HepG2 (cell line): ENCODE data around the gene PSMB9. TPM values are rescaled to one million over a fixed set of nuclear protein-coding genes. Genes with fewer than 3 reads are reported as not detected.

Experiments
- HCFC1 ChIP-seq: fragments of 150-350 bp; IDR thresholded peaks from 2 replicates; pipeline ENCODE4 v1.6.1; 2014; ENCODE audit warnings: low read depth, low read length
- HNF4A ChIP-seq: sonication (generic); formaldehyde crosslinking; IDR thresholded peaks from 2 replicates; pipeline ENCODE4 v1.4.0; 2020; ENCODE audit warnings: missing genetic modification reagents
- IRX3 ChIP-seq: sonication (generic); formaldehyde crosslinking; IDR thresholded peaks from 2 replicates; pipeline ENCODE4 v1.8.1; 2023; ENCODE audit warnings: mild to moderate bottlenecking, low read depth, missing genetic modification reagents, borderline replicate concordance
- KDM6A ChIP-seq: IDR thresholded peaks from 2 replicates; pipeline ENCODE4 v1.6.1; 2016; ENCODE audit warnings: low read depth
- MEIS1 ChIP-seq: sonication (generic); formaldehyde crosslinking; IDR thresholded peaks from 2 replicates; pipeline ENCODE4 v1.9.0; 2021; ENCODE audit warnings: mild to moderate bottlenecking, missing genetic modification reagents, moderate library complexity, borderline replicate concordance
- MXD4 ChIP-seq: IDR thresholded peaks from 2 replicates; pipeline ENCODE4 v1.6.1; 2016; ENCODE audit warnings: mild to moderate bottlenecking, missing biosample characterization, missing genetic modification reagents
- NFRKB ChIP-seq: fragments of 450-650 bp; IDR thresholded peaks from 2 replicates; pipeline ENCODE4 v1.6.1; 2017
- PAWR ChIP-seq: sonication (generic); formaldehyde crosslinking; IDR thresholded peaks from 2 replicates; pipeline ENCODE4 v1.4.0; 2020; ENCODE audit warnings: missing genetic modification reagents, mild to moderate bottlenecking, borderline replicate concordance
- POLR2AphosphoS5 ChIP-seq: IDR thresholded peaks from 2 replicates; pipeline ENCODE4 v1.6.1; 2012; ENCODE audit warnings: low read depth, low read length
- RFXANK ChIP-seq: IDR thresholded peaks from 2 replicates; pipeline ENCODE4 v1.6.1; 2016
- SAFB2 ChIP-seq: sonication (generic); formaldehyde crosslinking; IDR thresholded peaks from 2 replicates; pipeline ENCODE4 v1.5.1; 2020; ENCODE audit warnings: missing genetic modification reagents, low read depth, mild to moderate bottlenecking, borderline replicate concordance
- SCMH1 ChIP-seq: sonication (generic); formaldehyde crosslinking; IDR thresholded peaks from 2 replicates; pipeline ENCODE4 v1.9.0; 2021; ENCODE audit warnings: missing genetic modification reagents, mild to moderate bottlenecking, borderline replicate concordance
- TEF ChIP-seq: sonication (generic); formaldehyde crosslinking; IDR thresholded peaks from 2 replicates; pipeline ENCODE4 v1.5.0; 2020; ENCODE audit warnings: missing genetic modification reagents
- TFE3 ChIP-seq: IDR thresholded peaks from 2 replicates; pipeline ENCODE4 v1.6.1; 2016
- WIZ ChIP-seq: sonication (generic); formaldehyde crosslinking; IDR thresholded peaks from 2 replicates; pipeline ENCODE4 v1.5.1; 2020; ENCODE audit warnings: mild to moderate bottlenecking, missing genetic modification reagents
- ZBTB21 ChIP-seq: sonication (generic); formaldehyde crosslinking; IDR thresholded peaks from 2 replicates; pipeline ENCODE4 v1.4.0; 2020; ENCODE audit warnings: missing genetic modification reagents
- ZHX1 ChIP-seq: sonication (generic); formaldehyde crosslinking; IDR thresholded peaks from 2 replicates; pipeline ENCODE4 v1.8.1; 2022; ENCODE audit warnings: low read depth, mild to moderate bottlenecking, missing genetic modification reagents
- ZNF121 ChIP-seq: sonication (generic); formaldehyde crosslinking; IDR thresholded peaks from 2 replicates; pipeline ENCODE4 v1.5.0; 2020; ENCODE audit warnings: mild to moderate bottlenecking, missing genetic modification reagents
- ZNF207 ChIP-seq: fragments of 450-650 bp; IDR thresholded peaks from 2 replicates; pipeline ENCODE4 v1.6.1; 2016; ENCODE audit warnings: antibody characterized with exemption, borderline replicate concordance
- ZNF260 ChIP-seq: sonication (generic); formaldehyde crosslinking; IDR thresholded peaks from 2 replicates; pipeline ENCODE4 v1.4.0; 2020; ENCODE audit warnings: missing genetic modification reagents, low read depth, mild to moderate bottlenecking, borderline replicate concordance
- ZNF264 ChIP-seq: sonication (generic); formaldehyde crosslinking; IDR thresholded peaks from 2 replicates; pipeline ENCODE4 v1.4.0; 2020; ENCODE audit warnings: missing genetic modification reagents
- ZNF350 ChIP-seq: sonication (generic); formaldehyde crosslinking; IDR thresholded peaks from 2 replicates; pipeline ENCODE4 v1.4.0; 2020; ENCODE audit warnings: mild to moderate bottlenecking, low read depth, missing genetic modification reagents, borderline replicate concordance
- ZNF549 ChIP-seq: sonication (generic); formaldehyde crosslinking; IDR thresholded peaks from 2 replicates; pipeline ENCODE4 v1.5.0; 2020; ENCODE audit warnings: missing genetic modification reagents
- ZNF629 ChIP-seq: sonication (generic); formaldehyde crosslinking; conservative IDR thresholded peaks from 2 replicates; pipeline ENCODE4 v1.5.0; 2020; ENCODE audit warnings: missing genetic modification reagents
- ZNF740 ChIP-seq: sonication (generic); formaldehyde crosslinking; IDR thresholded peaks from 2 replicates; pipeline ENCODE4 v1.4.0; 2020; ENCODE audit warnings: missing genetic modification reagents
- ZNF850 ChIP-seq: sonication (generic); formaldehyde crosslinking; conservative IDR thresholded peaks from 2 replicates; pipeline ENCODE4 v1.9.0; 2021; ENCODE audit warnings: mild to moderate bottlenecking, missing genetic modification reagents
- polyA plus RNA-seq, 8 experiments: library from polyadenylated mRNA; depleted of rRNA in 3 of 8; stranded (reverse) in 7 of 8; unstranded in 1 of 8; fragments of >200 nt; fragmentation: Illumina TruSeq in 4 of 8; extraction: Trizol in 4 of 8; gene quantifications; 2 replicates each; pipeline versions ENCODE4 v1.2.1 to v1.2.3, GENCODE V29; 2011 to 2016; ENCODE audit warnings: low read depth in 4 of 8, missing spikeins in 1 of 8, mixed read lengths in 1 of 8; ENCODE audit not compliant: insufficient read depth in 1 of 8
- total RNA-seq, 5 experiments: library from RNA; depleted of rRNA; stranded (reverse); fragments of >200 nt; fragmentation: Illumina TruSeq; extraction: Trizol; gene quantifications; 2 replicates each; pipeline ENCODE4 v1.2.3, GENCODE V29; 2016; ENCODE audit warnings: low read depth in 1 of 5

PSMB9 gene
- total and polyA plus RNA-seq, 2 of the 13 experiments (the other 11 are each of a cell fraction or from before 2014, with no cell fraction given), result 15.6 to 16.0 TPM

- no peak for TF ChIP-seq ZBTB21
- TF ChIP-seq NFRKB, result no peak
- TF ChIP-seq ZNF850 (CRISPR knock-in tag), result no peak
- TF ChIP-seq ZNF207, result no peak
- TF ChIP-seq SCMH1 (CRISPR knock-in tag), result no peak
- peak; percentile 51; the same call in 1 of the 2 replicates for TF ChIP-seq ZHX1 (CRISPR knock-in tag)
- TF ChIP-seq TEF (CRISPR knock-in tag), result no peak
- no peak for TF ChIP-seq ZNF264
- peak; percentile 79 for TF ChIP-seq WIZ (CRISPR knock-in tag)
- TF ChIP-seq ZNF350 (CRISPR knock-in tag), result peak; percentile 72; the same call in 1 of the 2 replicates
- no peak for TF ChIP-seq ZNF549 (CRISPR knock-in tag)
- no peak for TF ChIP-seq KDM6A (CRISPR knock-in tag)
- TF ChIP-seq HCFC1, result no peak
- TF ChIP-seq MEIS1, result peak; percentile 59; the same call in 1 of the 2 replicates
- TF ChIP-seq SAFB2, result 0 out of 2 replicates have a peak, but pooled peaks have one; percentile 63
- TF ChIP-seq RFXANK, result peak; percentile 41; the same call in 1 of the 2 replicates
- TF ChIP-seq IRX3 (CRISPR knock-in tag), result 0 out of 2 replicates have a peak, but pooled peaks have one; percentile 62
- no peak for TF ChIP-seq HNF4A (CRISPR knock-in tag)
- peak; percentile 92 for TF ChIP-seq POLR2AphosphoS5
- TF ChIP-seq ZNF629 (CRISPR knock-in tag), result no peak
- peak; percentile 88 for TF ChIP-seq MXD4 (CRISPR knock-in tag)
- TF ChIP-seq PAWR (CRISPR knock-in tag), result no peak
- TF ChIP-seq ZNF740, result peak; percentile 62; the same call in 1 of the 2 replicates
- peak; percentile 71 for TF ChIP-seq TFE3
- TF ChIP-seq ZNF260 (CRISPR knock-in tag), result peak; percentile 53; the same call in 1 of the 2 replicates
- TF ChIP-seq ZNF121, result no peak
These were observed 40.4 kb downstream of the PSMB9 start (continued) for GRCh38 chr6:32894085-32895005.
